Colonic mucosa (tissue), 4 donors: Measurements from ENCODE around the gene ARHGAP10. TPM values are rescaled to one million over a fixed set of nuclear protein-coding genes. Genes with fewer than 3 reads are reported as not detected.

Source experiments
- DNase-seq: peaks from one replicate; pipeline ENCODE4 v3.0.0-alpha.2; 2020
- H3K27ac ChIP-seq: fragments of 200-600 bp; one replicate; pipeline ENCODE4 v1.8.0; 2021
- H3K27me3 ChIP-seq: fragments of 200-600 bp; one replicate; pipeline ENCODE4 v1.8.0; 2021
- H3K36me3 ChIP-seq: fragments of 200-600 bp; one replicate; pipeline ENCODE4 v1.8.0; 2021
- H3K4me1 ChIP-seq: fragments of 200-600 bp; one replicate; pipeline ENCODE4 v1.8.0; 2021; ENCODE audit warnings: mild to moderate bottlenecking
- H3K4me3 ChIP-seq: fragments of 200-600 bp; one replicate; pipeline ENCODE4 v1.8.0; 2021
- H3K9ac ChIP-seq, 2 donors: one replicate each; pipeline ENCODE4 v1.7.0; 2013; ENCODE audit warnings: control low read depth in 2 of 2, low read depth in 2 of 2, low read length in 2 of 2
- H3K9me3 ChIP-seq: fragments of 200-600 bp; one replicate; pipeline ENCODE4 v1.8.0; 2021
- intact Hi-C: fragments of 100-400 bp; cut with DNase I; formaldehyde crosslinking; loops from one replicate; pipeline ENCODE4 v1.14.1; 2022
- total RNA-seq, 2 donors: library from RNA; stranded (reverse); fragmentation: NEBNext Ultra II Directional in 1 of 2; extraction: Animal tissue kit (Norgen Biotek cat#: 25700) in 1 of 2; gene quantifications; one replicate each; pipeline ENCODE4 v1.2.1, GENCODE V29; 2021
- TF ChIP-seq, protein P1 (sequence below): fragments of 200-600 bp; IDR thresholded peaks from one replicate; pipeline ENCODE4 v1.8.0; 2022; ENCODE audit warnings: antibody characterized with exemption, mild to moderate bottlenecking
- donor health status: healthy.
- donor health status: DM: no; HTN: no; CAD: no.
- donor health status: DM: no; HTN: no; CAD: no.

The ARHGAP10 gene
- total RNA-seq, 2 donors from 2014 or later, result 4.4 to 7.1 TPM

DNA sequence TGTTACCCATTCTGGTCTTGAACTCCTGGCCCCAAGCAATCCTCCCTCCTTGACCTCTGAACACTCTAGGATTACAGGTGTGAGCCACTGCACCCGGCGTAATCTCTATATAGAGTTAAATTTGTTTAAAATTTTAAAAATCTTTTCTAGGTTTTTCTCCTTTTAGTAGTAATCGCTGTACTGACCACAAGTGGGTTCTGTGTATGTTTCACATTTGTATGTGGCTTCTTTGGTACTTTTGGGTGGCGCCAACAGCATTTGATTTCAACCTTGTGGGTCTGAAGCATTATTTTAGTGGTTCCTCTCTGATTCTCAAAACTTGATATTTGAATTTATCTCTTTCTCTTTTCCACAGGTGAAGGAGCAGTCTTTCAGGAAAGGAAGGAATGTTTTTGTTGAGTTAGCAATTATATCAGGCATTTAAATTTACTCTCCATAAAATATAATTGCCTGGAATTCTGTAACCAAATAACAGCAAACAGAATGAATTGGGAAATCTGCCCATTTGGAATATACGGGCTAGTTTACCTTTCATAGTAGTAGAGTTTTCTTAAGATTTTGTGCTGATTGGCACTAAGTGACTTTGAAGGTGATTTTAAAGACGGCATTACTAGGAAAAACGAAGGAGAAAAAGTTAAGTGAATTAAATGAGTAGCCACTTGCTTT, 29.5 kb downstream of the ARHGAP10 start:
- no peak for DNase-seq
- no peaks in the 10 kb centered on the region for H3K9me3 ChIP-seq
- TF ChIP-seq, protein P1, sequence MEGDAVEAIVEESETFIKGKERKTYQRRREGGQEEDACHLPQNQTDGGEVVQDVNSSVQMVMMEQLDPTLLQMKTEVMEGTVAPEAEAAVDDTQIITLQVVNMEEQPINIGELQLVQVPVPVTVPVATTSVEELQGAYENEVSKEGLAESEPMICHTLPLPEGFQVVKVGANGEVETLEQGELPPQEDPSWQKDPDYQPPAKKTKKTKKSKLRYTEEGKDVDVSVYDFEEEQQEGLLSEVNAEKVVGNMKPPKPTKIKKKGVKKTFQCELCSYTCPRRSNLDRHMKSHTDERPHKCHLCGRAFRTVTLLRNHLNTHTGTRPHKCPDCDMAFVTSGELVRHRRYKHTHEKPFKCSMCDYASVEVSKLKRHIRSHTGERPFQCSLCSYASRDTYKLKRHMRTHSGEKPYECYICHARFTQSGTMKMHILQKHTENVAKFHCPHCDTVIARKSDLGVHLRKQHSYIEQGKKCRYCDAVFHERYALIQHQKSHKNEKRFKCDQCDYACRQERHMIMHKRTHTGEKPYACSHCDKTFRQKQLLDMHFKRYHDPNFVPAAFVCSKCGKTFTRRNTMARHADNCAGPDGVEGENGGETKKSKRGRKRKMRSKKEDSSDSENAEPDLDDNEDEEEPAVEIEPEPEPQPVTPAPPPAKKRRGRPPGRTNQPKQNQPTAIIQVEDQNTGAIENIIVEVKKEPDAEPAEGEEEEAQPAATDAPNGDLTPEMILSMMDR, result no peak
- H3K4me3 ChIP-seq, result no peak overlapping the region
- no peaks in the 10 kb centered on the region for H3K36me3 ChIP-seq
- no peaks in the 10 kb centered on the region for H3K4me1 ChIP-seq
- no peak overlapping the region for H3K9ac ChIP-seq
- no peaks in the 10 kb centered on the region for H3K27me3 ChIP-seq
- intact Hi-C loops, result no loop called here
- H3K27ac ChIP-seq, result no peak overlapping the region

DNA sequence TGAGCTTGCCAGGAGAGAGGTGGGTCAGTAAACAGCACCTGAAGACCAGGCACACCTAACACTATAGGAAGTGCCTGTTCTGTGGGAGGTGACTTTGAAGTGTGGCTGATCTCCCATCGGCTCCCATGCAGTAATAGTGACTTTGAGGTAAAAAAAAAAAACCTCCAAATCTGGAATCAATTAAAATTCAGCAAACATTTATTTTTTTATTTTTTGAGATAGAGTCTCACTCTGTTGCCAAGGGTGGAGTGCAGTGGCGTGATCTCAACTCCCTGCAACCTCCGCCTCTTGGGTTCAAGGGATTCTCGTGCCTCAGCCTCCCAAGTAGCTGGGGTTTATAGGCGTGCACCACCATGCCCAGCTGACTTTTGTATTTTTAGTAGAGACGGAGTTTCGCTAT, 32.4 kb downstream of the ARHGAP10 start:
- TF ChIP-seq, protein P1, result no peak
- H3K9me3 ChIP-seq, result no peaks in the 10 kb centered on the region
- no peak overlapping the region for H3K27ac ChIP-seq
- no peak for DNase-seq
- no peaks in the 10 kb centered on the region for H3K36me3 ChIP-seq
- H3K27me3 ChIP-seq, result no peaks in the 10 kb centered on the region
- H3K9ac ChIP-seq, result no peak overlapping the region
- H3K4me1 ChIP-seq, result no peaks in the 10 kb centered on the region
- intact Hi-C loops, result no loop called here
- no peak overlapping the region for H3K4me3 ChIP-seq

DNA sequence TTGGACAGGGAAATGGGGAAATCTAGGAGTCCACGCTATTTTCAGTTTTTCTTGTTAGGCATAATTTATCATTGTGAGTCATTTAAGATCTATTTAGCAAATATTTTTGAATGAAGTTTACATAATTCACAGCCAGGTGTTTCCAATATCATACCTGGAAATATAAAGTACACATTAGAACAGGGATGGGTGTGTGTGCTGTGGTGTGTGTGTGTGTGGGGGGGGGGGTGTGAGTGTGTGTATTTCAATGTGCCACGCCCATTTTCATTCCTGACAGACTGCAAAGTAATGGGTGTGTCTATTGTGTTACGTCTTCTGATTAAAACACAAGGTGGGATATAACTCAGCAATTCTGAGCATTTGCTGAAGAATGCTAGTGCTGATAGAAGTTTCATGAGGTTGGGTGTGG, 33.2 kb downstream of the ARHGAP10 start:
- DNase-seq, result no peak
- Histone ChIP-seq H3K36me3 (no peaks in the 10 kb centered on the region), H3K9me3 (no peaks in the 10 kb centered on the region), H3K27me3 (no peaks in the 10 kb centered on the region), H3K9ac (no peak overlapping the region), H3K27ac (no peak overlapping the region), H3K4me3 (no peak overlapping the region), H3K4me1 (no peaks in the 10 kb centered on the region)
- intact Hi-C loops, result no loop called here
- TF ChIP-seq, protein P1, result no peak

DNA sequence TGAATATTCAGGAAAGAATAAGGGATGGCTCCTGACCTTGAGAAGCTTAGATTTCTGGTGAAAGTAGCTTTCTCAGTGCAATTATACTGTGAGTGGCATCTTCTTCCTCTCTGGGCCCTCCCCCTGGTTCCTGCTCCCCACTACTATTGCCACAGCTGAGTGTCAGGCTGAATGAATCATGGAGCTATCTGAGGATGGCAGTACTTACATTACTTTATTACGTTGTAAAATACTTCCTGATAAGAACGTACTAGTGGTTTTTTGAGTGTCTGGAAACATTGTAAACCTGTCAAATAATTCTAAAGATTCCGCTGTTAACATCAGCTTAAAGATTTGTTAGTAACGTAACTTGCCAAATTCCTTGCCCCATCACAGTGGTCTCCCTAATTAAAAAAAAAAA, 36.2 kb downstream of the ARHGAP10 start:
- H3K4me3 ChIP-seq, result no peak overlapping the region
- H3K9me3 ChIP-seq, result no peaks in the 10 kb centered on the region
- H3K36me3 ChIP-seq, result no peaks in the 10 kb centered on the region
- H3K27me3 ChIP-seq, result no peaks in the 10 kb centered on the region
- intact Hi-C loops, result no loop called here
- no peak overlapping the region for H3K9ac ChIP-seq
- no peaks in the 10 kb centered on the region for H3K4me1 ChIP-seq
- no peak overlapping the region for H3K27ac ChIP-seq
- TF ChIP-seq, protein P1, result no peak
- no peak for DNase-seq

DNA sequence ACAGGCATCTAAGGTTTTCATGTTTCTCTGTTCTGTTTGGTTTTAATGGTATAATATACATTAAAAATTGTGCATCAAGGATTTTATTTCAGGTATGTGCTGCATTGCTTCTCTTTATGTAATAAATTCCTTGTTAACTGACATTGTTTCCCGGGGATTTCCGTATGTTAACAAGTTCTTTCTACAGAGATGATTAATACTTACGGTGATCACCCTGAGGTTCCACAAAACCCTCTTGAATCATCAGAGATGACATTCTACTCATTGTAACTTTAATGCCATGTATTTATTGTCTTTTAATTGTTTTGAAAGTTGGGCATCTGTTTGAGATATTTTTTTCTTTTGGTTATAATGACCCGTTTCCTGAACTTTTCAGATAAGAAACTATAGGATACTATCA, 37.5 kb downstream of the ARHGAP10 start:
- Histone ChIP-seq H3K27ac (no peak overlapping the region), H3K4me1 (no peaks in the 10 kb centered on the region), H3K36me3 (no peaks in the 10 kb centered on the region), H3K27me3 (no peaks in the 10 kb centered on the region), H3K4me3 (no peak overlapping the region), H3K9me3 (no peaks in the 10 kb centered on the region), H3K9ac (no peak overlapping the region)
- TF ChIP-seq, protein P1, result no peak
- DNase-seq, result no peak
- intact Hi-C loops, result no loop called here
